ENCODE data around the gene TBCC.
"Not testable (repeated sequence)": the region's sequence is repeated elsewhere in the genome, so short reads cannot be mapped to it uniquely, and the experiment has no call there.

The TBCC gene

GRCh38 chr6:42727087-42727611, 18.8 kb downstream of the TBCC start:
- no peak for DNase-seq

GRCh38 chr6:42726485-42727086, 19.3 kb downstream of the TBCC start:
- no peak for DNase-seq

GRCh38 chr6:42726026-42726425, 19.9 kb downstream of the TBCC start:
- DNase-seq, result no peak

DNA sequence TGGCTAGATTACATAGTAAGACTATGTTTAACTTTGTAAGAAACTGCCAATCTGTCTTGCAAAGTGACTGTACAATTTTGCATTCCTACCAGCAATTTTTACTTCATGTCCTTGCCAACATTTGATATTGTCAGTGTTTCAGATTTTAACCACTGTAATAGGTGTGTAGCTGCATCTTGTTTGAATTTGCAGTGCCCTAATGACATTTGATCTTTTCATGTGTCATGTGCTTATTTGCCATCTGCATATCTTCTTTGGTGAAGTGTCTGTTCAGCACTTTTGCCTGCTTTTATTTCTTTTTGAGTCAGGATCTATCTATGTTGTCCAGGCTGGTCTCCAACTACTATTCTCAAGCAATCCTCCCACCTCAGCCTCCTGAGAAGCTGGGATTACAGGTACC, 21.1 kb downstream of the TBCC start:
- no peak for DNase-seq

DNA sequence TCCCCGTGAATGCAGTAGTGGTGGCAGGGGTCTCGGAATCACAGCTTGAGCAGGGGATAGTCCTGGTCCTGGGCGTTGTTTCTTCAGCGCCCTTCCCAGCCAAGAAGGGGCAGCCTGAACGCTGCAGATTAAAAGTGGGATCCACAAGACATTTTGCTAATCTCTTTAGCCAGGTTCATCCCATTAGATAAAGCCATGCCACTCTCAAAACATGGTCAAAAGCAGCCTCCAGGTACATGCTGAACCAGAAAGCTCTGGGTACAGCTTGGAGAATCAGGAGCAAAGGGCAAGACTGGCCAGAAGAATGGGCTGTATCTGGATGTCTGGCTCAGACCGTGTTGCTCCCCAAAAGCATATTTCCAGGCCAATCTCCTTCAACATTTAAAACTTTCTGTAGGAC, 23.4 kb downstream of the TBCC start, which contains the start of gene PRPH2:
Gene PRPH2 (minus strand): TSS at position 101 of the 400 bp plus-strand sequence. CDS start 263 bp downstream, outside the sequence.
- DNase-seq, result no peak

DNA sequence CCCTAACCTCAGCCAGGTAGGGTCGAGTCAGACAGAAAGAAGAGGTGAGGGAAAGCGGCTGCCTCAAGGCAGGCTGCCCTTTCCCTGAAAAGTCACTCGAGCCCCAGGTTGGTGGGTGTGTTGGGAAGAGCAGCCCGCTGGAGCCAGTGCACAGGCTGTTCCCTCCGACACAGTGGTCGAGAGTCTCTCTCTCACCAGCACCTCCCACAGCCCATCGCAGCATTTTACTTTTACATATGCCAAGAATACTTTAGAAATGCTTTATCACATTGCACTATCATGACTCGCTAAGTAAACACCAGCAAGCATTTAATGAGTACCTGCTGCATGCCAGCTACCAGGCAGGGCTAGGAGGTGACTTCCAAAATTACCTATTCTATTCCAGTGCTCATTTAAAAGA, 25.2 kb downstream of the TBCC start:
- DNase-seq, result no peak

- no peak for DNase-seq
Observed at GRCh38 chr6:42715871-42716270, 30.0 kb downstream of the TBCC start.

DNA sequence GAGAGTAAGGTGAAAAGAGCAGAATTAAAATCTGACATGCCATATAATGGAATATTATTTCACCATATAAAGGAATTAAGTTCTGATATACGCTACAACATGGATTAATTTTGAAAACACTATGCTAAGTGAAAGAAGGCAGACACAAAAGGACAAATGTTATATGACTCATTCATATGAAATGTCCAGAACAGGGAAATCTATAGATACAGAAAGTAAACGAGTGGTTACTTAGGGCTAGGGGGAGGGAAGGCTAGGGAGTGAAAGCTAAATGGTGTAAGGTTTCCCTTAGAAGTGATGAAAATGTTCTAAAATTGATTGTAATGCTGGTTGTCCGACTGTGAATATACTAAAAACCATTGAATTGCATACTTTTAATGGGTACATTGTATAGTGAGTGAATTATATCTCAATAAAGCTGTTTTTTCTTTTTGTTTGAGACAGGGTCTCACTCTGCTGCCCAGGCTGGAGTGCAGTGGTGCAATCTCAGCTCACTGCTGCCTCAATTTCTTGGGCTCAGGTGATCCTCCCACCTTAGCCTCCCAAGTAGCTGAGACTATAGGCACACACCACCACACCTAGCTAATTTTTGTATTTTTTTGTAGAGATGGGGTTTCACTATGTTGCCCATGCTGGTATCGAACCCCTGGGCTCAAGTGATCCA, 31.7 kb downstream of the TBCC start:
- DNase-seq, result no peak

- DNase-seq, result no peak
Observed at GRCh38 chr6:42711930-42712329, 34.0 kb downstream of the TBCC start.

- no peak for DNase-seq
Observed at GRCh38 chr6:42710316-42710715, 35.6 kb downstream of the TBCC start.

DNA sequence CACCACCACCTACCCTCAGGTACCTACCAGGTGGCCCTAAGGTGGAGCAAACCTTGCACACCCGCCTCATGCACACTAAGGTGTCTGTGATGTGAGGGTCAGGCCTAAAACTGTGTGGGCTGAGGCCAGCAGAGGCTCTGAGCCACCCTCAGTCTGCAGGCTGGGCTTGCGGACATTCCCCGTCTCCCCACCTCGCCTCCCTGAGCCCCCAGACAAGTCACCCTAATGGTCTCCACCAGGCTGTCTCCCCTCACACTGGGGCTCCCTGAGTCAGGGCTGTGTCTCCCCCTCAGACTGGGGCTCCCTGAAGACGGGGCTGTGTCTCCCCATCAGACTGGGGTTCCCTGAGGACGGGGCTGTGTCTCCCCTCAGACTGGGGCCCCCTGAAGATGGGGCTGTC, 36.0 kb downstream of the TBCC start:
- DNase-seq, result no peak

- no peak for DNase-seq
Observed at GRCh38 chr6:42708096-42708495, 37.8 kb downstream of the TBCC start.

DNA sequence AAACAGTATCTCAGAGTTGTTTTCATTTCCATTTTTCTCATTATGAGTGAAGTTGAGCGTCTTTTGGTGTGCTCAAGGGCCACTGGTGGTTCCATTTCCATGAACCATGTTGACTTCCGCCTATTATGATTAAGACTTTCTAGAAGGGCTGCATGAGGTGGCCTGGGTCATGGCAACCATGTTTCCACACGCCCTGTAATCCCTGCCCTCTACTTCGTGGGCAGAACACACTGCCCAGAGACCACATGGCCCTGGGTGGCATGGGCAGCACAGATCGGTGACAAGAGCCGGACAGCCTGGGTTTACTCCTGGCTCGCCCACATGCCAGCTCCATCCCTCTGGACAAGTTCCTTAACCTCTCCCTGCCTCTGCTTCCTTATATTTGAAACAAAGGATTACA, 38.3 kb downstream of the TBCC start:
- no peak for DNase-seq

DNA sequence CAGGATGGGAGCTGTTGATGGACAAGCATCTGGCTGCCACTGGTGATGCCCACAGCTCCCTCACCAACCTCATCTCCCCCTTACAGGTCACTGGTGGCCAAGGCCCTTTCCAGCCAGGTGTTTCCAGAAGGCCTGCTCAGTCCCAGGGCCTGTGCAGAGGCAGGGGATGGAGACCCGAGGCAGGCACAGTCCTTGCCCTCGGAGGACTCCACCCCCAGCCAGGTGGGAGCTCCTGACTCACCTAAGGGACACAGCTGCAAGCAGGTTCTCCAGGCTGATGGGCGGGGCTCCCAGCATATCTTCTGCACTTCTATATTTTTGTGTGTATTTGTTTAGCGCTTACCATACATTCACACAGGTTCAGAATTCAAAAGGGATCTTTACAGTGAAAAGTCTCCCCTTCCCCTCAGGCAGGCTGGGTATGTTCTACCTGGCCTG, 40.9 kb downstream of the TBCC start:
- no peak for DNase-seq

- DNase-seq, result no peak
Observed at GRCh38 chr6:42704251-42704936, 41.5 kb downstream of the TBCC start.

GRCh38 chr6:42702786-42703185, 43.1 kb downstream of the TBCC start:
- DNase-seq, result not testable (repeated sequence)

GRCh38 chr6:42702200-42702599, 43.7 kb downstream of the TBCC start:
- DNase-seq, result no peak

DNA sequence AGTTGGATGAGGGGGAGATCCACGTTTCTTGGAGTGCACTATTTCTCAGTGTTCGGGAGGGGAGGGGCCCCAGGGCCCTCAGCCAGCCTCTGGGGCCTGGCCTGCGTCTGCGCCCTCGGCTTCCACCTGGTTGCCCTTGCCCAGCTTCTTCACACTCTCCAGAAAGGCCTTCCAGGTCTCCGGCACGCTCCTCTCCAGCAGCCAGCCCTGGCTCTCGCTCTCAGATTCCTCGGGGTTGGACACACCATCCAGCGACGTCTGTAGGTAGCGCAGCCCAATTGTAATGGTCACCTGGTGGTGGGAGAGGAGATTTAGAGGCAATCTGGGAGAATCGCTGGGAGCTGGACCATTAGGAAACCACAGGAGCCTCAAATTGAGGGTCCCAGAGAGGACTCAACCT, 47.7 kb downstream of the TBCC start:
- DNase-seq, result no peak

- no peak for DNase-seq
Observed at GRCh38 chr6:42697268-42697655, 48.6 kb downstream of the TBCC start.

GRCh38 chr6:42696526-42697267, 49.2 kb downstream of the TBCC start:
- DNase-seq, result no peak

DNA sequence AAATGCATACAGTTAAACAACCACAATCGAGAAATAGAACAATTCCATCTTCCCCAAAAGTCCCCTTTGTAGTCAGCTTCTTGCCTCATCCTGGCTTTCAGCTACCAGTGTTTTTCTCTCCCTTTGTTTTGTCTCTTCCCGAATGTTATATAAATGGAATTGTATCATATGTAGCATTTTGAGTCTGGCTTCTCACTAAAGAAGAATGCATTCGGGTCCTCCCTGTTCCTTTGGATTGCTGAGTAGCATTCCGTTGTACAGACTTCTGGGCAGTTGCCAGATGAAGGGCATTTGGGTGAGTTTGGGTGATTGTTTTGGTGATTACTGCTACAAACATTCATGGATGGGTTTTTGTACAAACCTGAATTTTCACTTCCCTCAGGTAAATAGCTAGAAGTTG, 51.3 kb downstream of the TBCC start:
- no peak for DNase-seq
